Breast epithelium (tissue), 4 donors: ENCODE measurements around the gene ATG16L2. TPM values are rescaled to one million over a fixed set of nuclear protein-coding genes. Genes with fewer than 3 reads are reported as not detected.

Experiments used
- DNase-seq, 2 donors: peaks; one replicate each; pipeline ENCODE4 v3.0.0-alpha.2; 2019; ENCODE audit warnings: low spot score in 2 of 2
- H3K27ac ChIP-seq, 2 donors: fragments of 200-600 bp; sonication (generic) in 1 of 2; one replicate each; pipeline ENCODE4 v1.5.1; 2016 to 2019; ENCODE audit warnings: mild to moderate bottlenecking in 1 of 2
- H3K27me3 ChIP-seq, 2 donors: fragments of 200-600 bp; sonication (generic) in 1 of 2; one replicate each; pipeline versions ENCODE4 v1.5.1 to v1.6.0; 2017 to 2019; ENCODE audit warnings: control low read depth in 1 of 2, mild to moderate bottlenecking in 1 of 2
- H3K36me3 ChIP-seq: fragments of 200-600 bp; one replicate; pipeline ENCODE4 v1.5.1; 2019
- H3K4me1 ChIP-seq, 2 donors: fragments of 200-600 bp; sonication (generic); one replicate each; pipeline ENCODE4 v1.5.1; 2016 to 2019; ENCODE audit warnings: control low read depth in 1 of 2
- H3K4me3 ChIP-seq, 3 donors: fragments of 200-600 bp; sonication (generic); 1 replicate in 2 of 3; 2 replicates in 1 of 3; pipeline ENCODE4 v1.5.1; 2016 to 2019; ENCODE audit warnings: mild to moderate bottlenecking in 3 of 3, moderate library complexity in 2 of 3
- H3K9me3 ChIP-seq, 2 donors: fragments of 200-600 bp; sonication (generic) in 1 of 2; one replicate each; pipeline ENCODE4 v1.5.1; 2016 to 2019; ENCODE audit warnings: control low read depth in 1 of 2
- POLR2A ChIP-seq: fragments of 450-650 bp; IDR thresholded peaks from one replicate; pipeline ENCODE4 v1.6.1; 2016; ENCODE audit warnings: antibody characterized with exemption, mild to moderate bottlenecking, moderate library complexity
- POLR2AphosphoS5 ChIP-seq, 3 donors: sonication (generic); formaldehyde crosslinking; IDR thresholded peaks; one replicate each; pipeline ENCODE4 v1.6.1; 2017; ENCODE audit warnings: antibody characterized with exemption in 3 of 3
- intact Hi-C: fragments of 100-400 bp; cut with DNase I; formaldehyde crosslinking; loops from one replicate; pipeline ENCODE4 v1.15.1; 2023; ENCODE audit warnings: low total_unique reads
- total RNA-seq, 3 donors: library from RNA; depleted of rRNA; stranded (reverse); fragments of >200 nt; gene quantifications; one replicate each; pipeline ENCODE4 v1.1.0, GENCODE V29; 2016
- TF ChIP-seq, protein P1 (sequence below), 3 donors: fragments of 450-650 bp; IDR thresholded peaks; one replicate each; pipeline ENCODE4 v1.5.1; 2016 to 2017; ENCODE audit warnings: antibody characterized with exemption in 3 of 3, mild to moderate bottlenecking in 3 of 3, moderate library complexity in 3 of 3

ATG16L2 gene
- total RNA-seq, 3 donors from 2014 or later, result 18.7 to 39.2 (median 28.2) TPM

DNA sequence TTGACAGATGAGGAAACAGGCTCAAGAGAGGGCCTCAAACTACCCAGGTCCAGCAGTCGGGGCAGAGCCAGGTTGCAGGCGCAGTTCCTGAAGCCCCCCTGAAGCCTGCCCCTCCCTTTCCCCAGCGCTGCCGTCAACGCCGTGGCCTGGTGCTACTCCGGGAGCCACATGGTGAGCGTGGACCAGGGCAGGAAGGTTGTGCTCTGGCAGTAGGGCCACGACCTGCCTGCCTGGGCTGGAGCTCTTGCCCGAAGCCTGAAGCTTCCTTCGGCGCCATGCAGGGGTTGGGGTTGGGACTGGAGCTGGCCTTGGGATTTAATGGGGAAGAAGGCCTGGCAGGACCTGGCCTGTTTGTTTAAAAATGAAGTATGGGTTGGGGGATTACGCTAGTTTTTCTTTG lies 15.0 kb downstream of the ATG16L2 start:
- intact Hi-C loops, result loop anchor here (5.0 kb wide), 1 partner anchor 313 kb away; the partner anchor contains the start of gene FCHSD2
- no peak overlapping the region for H3K27ac ChIP-seq
- no peaks in the 10 kb centered on the region for H3K27me3 ChIP-seq
- H3K4me3 ChIP-seq, result no peak overlapping the region
- H3K4me1 ChIP-seq, result peaks cover 0 to 4% of the 10 kb centered on the region in 2 donors
- TF ChIP-seq, protein P1, sequence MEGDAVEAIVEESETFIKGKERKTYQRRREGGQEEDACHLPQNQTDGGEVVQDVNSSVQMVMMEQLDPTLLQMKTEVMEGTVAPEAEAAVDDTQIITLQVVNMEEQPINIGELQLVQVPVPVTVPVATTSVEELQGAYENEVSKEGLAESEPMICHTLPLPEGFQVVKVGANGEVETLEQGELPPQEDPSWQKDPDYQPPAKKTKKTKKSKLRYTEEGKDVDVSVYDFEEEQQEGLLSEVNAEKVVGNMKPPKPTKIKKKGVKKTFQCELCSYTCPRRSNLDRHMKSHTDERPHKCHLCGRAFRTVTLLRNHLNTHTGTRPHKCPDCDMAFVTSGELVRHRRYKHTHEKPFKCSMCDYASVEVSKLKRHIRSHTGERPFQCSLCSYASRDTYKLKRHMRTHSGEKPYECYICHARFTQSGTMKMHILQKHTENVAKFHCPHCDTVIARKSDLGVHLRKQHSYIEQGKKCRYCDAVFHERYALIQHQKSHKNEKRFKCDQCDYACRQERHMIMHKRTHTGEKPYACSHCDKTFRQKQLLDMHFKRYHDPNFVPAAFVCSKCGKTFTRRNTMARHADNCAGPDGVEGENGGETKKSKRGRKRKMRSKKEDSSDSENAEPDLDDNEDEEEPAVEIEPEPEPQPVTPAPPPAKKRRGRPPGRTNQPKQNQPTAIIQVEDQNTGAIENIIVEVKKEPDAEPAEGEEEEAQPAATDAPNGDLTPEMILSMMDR (IDR thresholded peaks at IDR 0.05), result no peak
- TF ChIP-seq POLR2A (no peak), POLR2AphosphoS5 (IDR thresholded peaks at IDR 0.05) (no peak)
- DNase-seq, result no peak
- H3K9me3 ChIP-seq, result no peaks in the 10 kb centered on the region
- H3K36me3 ChIP-seq, result no peaks in the 10 kb centered on the region

DNA sequence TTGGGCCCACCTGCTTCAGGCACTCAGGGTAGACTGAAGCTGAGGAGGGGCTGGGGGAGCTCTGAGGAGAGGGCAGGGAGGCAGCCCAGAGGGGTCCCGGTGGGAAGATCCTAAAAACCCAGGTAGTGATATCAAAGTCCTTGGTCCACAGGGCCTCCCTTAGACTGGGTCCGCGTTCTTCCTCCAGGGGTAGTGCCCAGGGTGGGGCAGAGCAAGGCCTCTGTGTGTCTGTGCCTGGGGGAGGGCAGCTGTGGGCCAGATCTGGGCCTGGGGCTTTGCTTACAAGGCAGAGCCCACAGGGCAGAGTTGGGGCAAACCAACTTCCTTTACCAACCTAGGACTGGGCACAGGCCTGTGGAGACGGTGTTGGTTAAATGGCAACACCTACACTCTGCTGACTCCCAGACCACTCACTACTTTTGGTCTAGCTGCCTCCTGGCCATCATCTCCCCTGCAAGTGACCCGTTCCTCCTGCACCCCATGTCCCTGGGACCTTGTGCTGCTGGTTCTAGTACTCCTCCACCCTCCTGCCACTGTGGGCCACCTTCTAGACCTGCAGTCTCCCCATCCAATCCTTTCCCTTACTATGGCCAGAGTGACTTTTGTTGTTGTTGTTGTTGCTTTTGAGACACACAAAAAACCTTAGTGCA lies 15.8 kb downstream of the ATG16L2 start:
- H3K27ac ChIP-seq, result no peak overlapping the region
- H3K4me3 ChIP-seq, result no peak overlapping the region
- H3K9me3 ChIP-seq, result no peaks in the 10 kb centered on the region
- no peaks in the 10 kb centered on the region for H3K27me3 ChIP-seq
- H3K4me1 ChIP-seq, result peaks cover 0 to 4% of the 10 kb centered on the region in 2 donors
- intact Hi-C loops, result loop anchor here (5.0 kb wide), 1 partner anchor 312 kb away; the partner anchor contains the start of gene FCHSD2
- no peak for DNase-seq
- H3K36me3 ChIP-seq, result no peaks in the 10 kb centered on the region
- TF ChIP-seq, protein P1 (IDR thresholded peaks at IDR 0.05), result no peak
- TF ChIP-seq POLR2A (no peak), POLR2AphosphoS5 (IDR thresholded peaks at IDR 0.05) (no peak)

DNA sequence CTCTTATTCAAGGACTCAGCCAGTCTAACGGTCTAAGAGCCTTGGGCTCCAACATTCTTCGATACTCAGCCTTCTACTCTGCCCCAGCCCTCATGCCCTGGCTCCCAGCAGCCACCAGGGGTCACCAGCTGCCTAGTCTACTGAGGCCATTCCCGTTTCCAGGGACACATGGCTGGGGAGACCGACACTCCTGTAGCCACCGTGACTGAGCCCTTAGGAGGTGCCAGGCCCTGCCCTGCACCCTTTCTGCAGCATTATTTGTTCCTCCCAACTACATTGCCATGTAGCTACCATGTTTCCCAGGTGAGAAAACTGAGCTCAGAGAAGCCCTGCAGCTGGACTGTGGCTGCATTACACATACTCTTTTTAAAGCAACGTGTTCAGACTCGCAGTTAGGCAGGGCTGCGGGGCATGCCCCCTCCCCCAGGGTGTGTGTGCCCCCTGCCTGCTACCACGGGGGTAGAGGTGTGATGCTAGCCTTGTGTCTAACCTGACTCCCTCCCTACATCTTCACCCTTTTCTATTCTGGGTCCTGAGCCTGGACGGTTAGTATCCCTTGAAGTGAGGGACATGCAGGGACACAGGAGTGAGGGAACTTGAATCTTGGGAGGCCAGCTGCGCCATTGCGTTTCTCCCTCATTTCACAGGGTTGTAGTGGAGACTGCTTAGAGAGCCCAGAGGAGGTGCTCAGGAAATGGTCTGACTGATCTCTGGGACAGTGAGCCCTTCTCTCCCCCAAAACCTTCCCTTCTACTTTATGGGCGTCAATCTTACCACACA lies 17.5 kb downstream of the ATG16L2 start:
- intact Hi-C loops, result no loop called here
- TF ChIP-seq, protein P1 (IDR thresholded peaks at IDR 0.05), result peak; percentile 69 to 98 (median 97)
- TF ChIP-seq POLR2AphosphoS5 (IDR thresholded peaks at IDR 0.05) (peak in 1 of 3 donors; percentile 22), POLR2A (no peak)
- peak; percentile 79 to 85 for DNase-seq
- Histone ChIP-seq H3K4me1 (peaks cover 0 to 4% of the 10 kb centered on the region in 2 donors), H3K4me3 (no peak overlapping the region), H3K27ac (peak overlapping the region in 1 of 2 donors; percentile 75), H3K9me3 (no peaks in the 10 kb centered on the region), H3K27me3 (no peaks in the 10 kb centered on the region), H3K36me3 (no peaks in the 10 kb centered on the region)

DNA sequence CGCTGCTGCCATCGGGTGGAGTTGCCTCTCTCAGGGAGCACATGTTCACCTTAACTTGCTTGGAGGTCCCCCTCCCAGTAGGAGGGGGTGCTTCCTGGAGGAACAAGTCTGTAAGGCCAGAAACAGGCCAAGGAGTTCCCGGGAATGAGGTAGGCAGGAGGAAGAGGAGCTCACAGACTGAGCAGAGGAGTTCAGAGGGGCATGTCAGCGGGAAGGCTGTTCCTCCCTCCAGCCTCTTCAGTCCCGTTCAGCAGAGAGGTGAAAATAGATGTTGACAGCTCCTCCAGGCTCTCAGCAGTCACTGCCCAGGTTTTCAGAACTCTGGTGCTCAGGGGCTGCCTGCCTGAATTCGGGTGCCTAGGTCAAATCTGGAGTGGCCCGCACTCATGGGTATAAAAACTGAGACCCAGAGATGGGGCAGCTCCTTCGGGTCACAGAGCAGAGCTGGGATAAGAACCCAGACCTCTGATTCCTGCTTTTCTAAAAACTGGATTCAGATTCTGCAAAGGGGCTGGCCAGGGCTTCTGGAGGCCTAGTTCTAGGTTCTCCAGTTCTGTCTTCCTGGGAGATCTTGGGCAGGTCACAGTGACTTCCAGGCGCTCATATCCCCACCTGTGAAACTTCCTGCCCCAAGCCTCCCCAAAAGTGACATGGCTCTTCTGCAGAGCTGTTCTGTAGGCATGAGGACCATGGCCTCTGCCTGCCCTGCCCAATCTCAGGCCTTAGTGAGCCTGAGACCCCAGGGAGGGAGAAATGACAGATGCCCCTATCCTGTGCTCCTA lies 18.3 kb downstream of the ATG16L2 start:
- DNase-seq, result no peak
- peaks cover 0 to 4% of the 10 kb centered on the region in 2 donors for H3K4me1 ChIP-seq
- H3K36me3 ChIP-seq, result no peaks in the 10 kb centered on the region
- intact Hi-C loops, result no loop called here
- H3K9me3 ChIP-seq, result no peaks in the 10 kb centered on the region
- H3K27ac ChIP-seq, result peak overlapping the region in 1 of 2 donors; percentile 75
- H3K4me3 ChIP-seq, result no peak overlapping the region
- TF ChIP-seq POLR2A, result no peak
- TF ChIP-seq, protein P1 (IDR thresholded peaks at IDR 0.05), result no peak
- no peak for TF ChIP-seq POLR2AphosphoS5 (IDR thresholded peaks at IDR 0.05)
- H3K27me3 ChIP-seq, result no peaks in the 10 kb centered on the region
